ENCODE data around the gene CASP7.

CASP7 gene

GRCh38 chr10:113666682-113667252 lies 12.9 kb upstream of the CASP7 start:
- DNase-seq, result no peak

DNA sequence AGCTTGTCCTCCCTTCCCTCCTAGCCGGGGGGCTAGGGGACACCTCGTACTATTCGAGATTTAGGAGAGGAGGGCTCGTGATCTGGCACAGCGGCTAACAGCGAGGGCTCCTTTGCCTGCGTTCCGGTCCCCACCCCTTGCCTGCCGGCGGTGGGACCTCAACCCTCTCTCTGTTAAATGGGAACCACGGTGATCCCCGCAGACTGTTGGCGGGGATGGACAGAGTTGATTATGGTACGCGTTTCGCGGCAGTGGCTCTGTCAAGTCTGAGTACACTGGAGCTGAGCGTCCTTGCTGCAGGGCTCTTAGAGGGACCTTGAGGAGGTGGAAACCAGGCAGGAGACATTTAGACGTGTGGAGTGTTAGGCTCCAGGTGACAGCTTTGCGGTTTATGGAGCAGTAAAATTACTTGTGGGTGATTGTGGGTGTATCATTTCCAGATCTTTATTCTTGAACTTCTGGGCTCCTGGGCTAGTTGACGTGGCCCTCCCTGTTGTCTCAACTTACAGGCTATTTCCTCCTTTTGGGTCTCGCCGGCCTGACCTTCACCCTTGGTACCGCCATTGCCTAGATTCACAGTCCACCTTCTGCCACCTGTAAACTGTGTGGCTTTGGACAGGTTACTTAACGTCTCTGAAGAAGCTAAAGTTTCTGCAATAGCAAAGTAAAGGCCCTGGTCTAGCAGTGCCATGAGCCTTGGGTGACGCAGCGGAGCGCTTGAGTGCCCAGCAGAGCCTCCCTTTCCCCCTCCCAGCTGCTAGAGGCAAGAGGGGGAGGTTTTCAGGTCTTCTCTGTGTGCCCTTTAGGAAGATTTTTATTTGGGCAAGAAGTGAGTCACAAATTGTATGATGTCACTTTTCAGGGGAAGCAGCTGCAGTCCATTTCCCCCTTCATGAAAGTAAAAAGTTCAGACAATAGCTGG lies 739 bp downstream of the CASP7 start:
- DNase-seq, result peak; percentile 30 to 50

DNA sequence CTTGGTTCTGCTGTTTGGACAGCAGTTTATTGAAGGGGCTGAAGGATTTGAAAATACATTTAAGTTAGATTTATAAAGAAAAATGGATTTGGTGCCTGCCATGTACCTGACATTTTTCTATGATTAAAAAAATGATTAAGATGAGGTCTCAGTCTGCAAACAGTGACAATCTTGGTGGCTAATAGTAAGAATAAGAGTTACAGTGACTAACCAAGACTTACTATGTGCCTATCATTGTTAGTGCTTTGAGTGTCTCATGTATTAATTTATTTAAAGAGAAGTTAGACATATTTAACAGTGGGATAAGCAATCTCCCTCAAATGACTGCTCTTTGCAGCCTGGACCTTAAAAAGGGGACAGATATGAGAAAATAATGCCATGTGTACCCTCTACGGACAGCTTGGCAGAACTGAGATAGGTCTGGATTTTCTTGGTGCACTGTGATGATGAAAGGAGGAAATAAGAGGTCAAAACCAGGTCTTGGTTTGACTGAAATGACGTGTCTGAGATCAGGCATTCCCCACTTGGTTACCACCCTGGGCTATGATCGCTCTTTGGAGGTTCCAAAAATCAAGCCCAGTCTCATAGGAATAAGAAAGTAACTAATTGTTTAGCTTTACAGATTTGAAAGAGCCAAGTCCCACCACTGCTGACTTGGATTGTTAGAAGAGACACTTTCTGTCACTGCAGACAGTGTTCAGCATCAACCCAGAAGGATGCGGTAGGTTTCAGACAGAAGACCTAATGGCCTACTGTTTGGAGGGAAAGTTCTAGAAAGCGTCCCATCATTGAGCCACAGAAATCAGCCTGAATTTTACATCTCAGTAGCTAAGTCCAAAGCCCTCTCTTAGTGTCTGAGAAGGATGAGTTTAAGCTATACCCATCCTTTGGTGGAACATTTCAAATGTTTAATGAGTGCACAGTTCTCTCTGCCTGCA lies 2.1 kb downstream of the CASP7 start:
- DNase-seq, result peak in 1 of 2 donors; percentile 15

GRCh38 chr10:113683300-113683699 lies 3.6 kb downstream of the CASP7 start:
- DNase-seq, result no peak

GRCh38 chr10:113686028-113686427 lies 6.3 kb downstream of the CASP7 start:
- DNase-seq, result no peak

GRCh38 chr10:113687037-113687436 lies 7.3 kb downstream of the CASP7 start:
- no peak for DNase-seq

DNA sequence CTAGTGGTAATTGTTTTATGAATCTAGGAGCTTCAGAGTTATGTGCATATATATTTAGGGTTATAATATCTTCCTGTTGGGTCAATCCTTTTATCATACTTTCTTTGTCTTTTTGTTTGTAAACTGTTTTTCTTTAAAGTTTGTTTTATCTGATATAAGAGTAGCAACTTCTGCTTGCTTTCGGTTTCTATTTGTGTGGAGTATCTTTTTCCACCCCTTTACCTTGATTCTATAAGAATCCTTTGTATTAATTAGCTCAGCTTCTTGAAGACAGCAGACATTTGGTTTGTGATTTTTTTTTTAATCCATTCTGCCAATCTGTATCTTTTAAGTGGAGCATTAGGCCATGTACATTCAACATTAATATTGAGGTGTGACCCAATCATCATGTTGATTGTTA lies 9.3 kb downstream of the CASP7 start:
- DNase-seq, result no peak

DNA sequence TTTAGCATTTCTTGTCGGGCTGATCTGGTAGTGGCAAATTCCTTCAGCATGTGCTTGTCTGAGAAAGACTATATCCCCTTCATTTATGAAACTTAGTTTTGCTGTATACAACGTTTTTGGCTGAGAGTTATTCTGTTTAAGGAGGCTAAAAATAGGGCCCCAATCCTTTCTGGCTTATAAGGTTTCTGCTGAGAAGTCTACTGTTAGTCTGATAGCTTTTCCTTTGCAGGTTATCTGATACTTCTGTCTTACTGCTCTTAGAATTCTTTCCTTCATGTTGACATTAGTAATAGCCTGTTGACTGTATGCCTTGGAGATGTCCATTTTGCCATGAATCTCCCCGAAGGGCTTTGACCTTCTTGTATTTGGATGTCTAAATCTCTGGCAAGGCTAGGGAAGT lies 9.9 kb downstream of the CASP7 start:
- DNase-seq, result no peak

DNA sequence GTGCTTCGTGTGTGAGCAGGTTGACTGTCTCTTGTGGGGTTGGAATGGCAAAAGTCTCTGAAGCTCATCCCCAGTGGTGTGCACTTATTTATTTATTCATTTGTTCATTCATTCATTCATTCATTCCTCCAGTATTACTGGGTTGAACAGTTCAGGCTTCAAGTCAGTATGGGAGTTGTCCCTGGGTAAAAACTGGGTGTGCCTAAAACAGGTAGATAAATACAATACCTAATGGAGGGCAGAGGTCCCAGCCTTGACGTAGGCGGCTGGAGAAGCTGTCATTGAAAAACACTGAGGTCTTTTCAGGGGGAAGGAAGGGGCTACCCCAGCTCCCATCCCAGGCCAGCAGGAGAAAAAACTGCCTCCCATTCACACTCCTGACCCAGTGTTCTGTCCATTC lies 11.0 kb downstream of the CASP7 start:
- DNase-seq, result no peak

- no peak for DNase-seq
Measured at GRCh38 chr10:113691381-113691780, 11.7 kb downstream of the CASP7 start.

DNA sequence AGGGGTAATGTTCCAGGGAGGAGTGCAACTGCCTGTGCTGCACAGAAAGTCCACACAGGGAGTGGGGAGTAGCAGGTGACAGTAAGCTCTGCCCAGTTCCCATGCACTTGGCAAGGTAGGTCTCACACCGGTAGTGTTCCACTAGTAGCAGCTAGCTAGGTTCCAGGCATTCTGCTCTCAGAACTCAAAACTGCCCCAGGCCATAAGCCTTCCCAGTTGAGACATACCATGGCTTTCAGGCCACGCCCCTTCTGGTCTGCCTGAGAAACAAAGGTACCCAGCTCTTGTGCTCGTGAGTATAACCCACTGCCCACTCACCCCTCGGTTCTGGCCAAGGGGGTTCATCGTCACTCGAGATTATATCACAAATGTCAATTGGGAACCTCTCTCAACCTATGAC lies 12.6 kb downstream of the CASP7 start:
- no peak for DNase-seq

GRCh38 chr10:113693348-113693747 lies 13.6 kb downstream of the CASP7 start:
- DNase-seq, result no peak

DNA sequence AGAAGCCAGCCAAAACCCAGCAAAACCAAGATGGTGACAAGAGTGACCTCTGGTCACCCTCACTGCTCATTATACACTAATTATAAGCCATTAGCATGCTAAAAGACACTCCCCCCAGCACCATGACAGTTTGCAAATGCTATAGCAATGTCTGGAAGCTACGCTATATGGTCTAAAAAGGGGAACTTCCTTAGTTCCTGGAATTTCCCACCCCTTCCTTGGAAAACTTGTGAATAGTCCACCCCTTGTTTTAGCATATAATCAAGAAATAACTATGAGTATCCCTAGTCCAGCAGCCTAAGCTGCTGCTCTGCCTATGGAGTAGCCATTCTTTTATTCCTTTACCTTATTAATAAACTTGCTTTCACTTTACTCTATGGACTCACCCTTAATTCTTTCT lies 16.0 kb downstream of the CASP7 start:
- DNase-seq, result no peak

DNA sequence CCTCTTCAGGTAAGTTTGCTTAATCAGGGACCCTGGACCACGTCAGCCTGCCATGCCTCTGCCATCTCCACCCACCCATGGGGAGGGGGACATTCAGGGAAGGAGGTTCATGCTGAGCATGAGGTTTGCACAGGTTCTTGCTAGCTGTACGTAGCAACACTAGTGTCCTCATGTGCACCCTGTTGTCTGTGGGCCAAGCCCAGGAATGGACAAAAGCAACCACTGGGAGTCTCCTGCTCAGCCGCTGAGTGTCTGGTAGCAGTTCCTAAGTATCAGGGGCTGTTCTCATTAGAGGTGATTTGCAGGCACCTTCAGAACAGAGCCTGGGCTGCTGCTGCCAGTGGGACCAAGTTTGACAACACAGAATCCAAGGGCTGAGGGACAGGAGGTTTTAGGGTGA lies 17.9 kb downstream of the CASP7 start:
- no peak for DNase-seq

DNA sequence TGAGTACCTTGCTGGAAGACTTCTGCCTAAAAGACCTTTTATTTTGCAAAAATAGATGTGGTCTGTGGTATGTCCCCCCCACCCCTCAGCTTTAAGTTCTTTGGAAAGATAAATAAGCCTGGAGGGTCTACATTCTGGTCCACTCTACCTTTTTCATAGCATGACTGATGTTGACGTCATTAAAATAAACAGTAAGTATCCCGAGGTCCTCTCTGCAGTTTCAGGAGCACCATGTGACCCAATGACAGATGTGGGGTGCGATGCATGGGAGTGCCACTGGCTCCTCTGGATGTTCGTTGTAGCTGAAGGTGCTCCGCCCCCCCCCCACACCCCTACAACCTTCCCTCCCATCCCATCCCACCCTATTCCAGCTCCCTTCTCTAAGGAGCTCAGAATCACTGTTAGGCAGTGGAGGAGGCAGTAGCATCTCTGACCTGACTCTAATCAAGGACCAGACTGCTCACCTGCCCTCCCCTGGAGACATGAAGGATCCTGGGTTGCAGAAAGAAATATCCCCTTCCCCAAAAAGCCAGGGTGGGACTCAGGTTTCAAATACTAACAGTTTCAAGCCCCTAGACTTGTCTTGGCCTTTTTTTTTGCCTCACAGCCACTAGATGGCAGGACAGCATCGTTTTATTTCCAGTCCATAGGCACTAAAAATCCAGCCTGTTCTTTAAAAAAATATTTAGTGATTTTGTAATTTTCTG lies 25.1 kb downstream of the CASP7 start:
- peak in 1 of 2 donors; percentile 15 for DNase-seq

DNA sequence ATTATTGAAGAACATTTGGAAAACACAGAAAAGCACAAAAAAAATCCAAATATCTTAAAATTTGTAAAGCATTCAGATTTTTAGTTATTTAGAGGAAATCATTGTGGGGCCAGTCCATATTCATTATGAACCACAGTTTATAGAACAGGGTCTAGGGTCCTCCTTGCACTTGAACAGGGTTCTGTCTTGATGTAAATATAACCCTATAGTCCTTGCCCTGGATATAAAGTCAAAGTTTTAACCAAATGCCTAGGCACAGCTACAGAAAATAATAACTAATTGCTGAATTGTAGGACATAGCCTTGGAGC lies 25.6 kb downstream of the CASP7 start:
- DNase-seq, result no peak

GRCh38 chr10:113706623-113707022 lies 26.9 kb downstream of the CASP7 start:
- no peak for DNase-seq

DNA sequence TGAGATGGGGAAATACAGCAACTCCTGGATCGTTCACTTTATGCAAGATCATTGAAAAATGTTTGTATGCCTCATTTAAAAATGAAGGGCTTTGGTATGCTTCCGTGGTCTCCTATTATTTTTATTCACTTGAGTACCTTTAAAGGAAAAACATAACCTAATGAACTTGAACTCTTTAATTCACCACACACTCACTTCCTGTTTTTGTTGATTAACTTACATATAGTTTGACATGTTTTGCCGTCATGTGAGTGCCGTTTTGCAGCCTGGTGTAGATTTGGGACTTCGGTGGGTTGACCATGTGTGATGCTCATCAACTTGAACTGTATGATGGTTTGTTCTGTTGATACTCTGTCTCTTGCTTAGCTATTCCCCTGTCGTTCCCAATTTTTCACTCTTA lies 28.9 kb downstream of the CASP7 start:
- no peak for DNase-seq

- no peak for DNase-seq
Measured at GRCh38 chr10:113709221-113709838, 29.6 kb downstream of the CASP7 start.

DNA sequence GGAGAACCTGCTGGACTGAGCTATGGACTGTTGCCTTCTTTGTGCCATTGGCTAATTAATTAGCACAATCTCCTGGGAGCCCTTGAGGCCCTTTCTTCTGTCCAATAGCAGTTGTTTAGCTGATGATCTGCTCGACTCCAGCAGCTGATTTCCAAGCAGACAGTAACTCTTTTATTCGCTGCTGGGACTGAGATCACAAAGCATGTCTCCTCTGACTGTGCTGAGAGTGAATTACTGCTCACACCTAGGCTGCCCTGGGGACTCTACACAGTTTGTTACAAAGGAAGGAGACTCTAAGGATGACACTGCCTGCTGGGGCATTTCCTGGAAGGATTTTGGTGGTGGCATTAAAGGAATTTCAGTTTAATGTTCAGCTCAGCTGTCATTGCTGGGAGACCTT lies 31.4 kb downstream of the CASP7 start:
- DNase-seq, result no peak

- DNase-seq, result no peak
Measured at GRCh38 chr10:113712024-113712423, 32.3 kb downstream of the CASP7 start.

All from activated CD4-positive, alpha-beta T cell treated with anti-CD3 and anti-CD28 coated beads for 4 hours (primary cell).